ENCODE data around the gene BLTP2.
"Not testable (repeated sequence)": the region's sequence is repeated elsewhere in the genome, so short reads cannot be mapped to it uniquely, and the experiment has no call there.

BLTP2 gene

GRCh38 chr17:28644787-28645575 lies at the start of gene BLTP2:
BLTP2 (minus strand) TSS chr17:28645158; CDS start chr17:28645056, 102 bp downstream.
- DNase-seq, result peak; percentile 91

- no peak for DNase-seq
Measured at GRCh38 chr17:28693869-28694268, 48.9 kb upstream of the BLTP2 start.

GRCh38 chr17:28689011-28689410 lies 44.1 kb upstream of the BLTP2 start:
- no peak for DNase-seq

- no peak for DNase-seq
Measured at GRCh38 chr17:28688481-28688880, 43.5 kb upstream of the BLTP2 start.

- no peak for DNase-seq
Measured at GRCh38 chr17:28686296-28686695, 41.3 kb upstream of the BLTP2 start.

GRCh38 chr17:28685366-28685765 lies 40.4 kb upstream of the BLTP2 start:
- no peak for DNase-seq

- DNase-seq, result no peak
Measured at GRCh38 chr17:28684963-28685362, 40.0 kb upstream of the BLTP2 start.

- no peak for DNase-seq
Measured at GRCh38 chr17:28682655-28683054, 37.7 kb upstream of the BLTP2 start.

GRCh38 chr17:28675980-28676379 lies 31.0 kb upstream of the BLTP2 start:
- no peak for DNase-seq

GRCh38 chr17:28675490-28675889 lies 30.5 kb upstream of the BLTP2 start:
- DNase-seq, result no peak

GRCh38 chr17:28669918-28670317 lies 25.0 kb upstream of the BLTP2 start:
- no peak for DNase-seq

GRCh38 chr17:28667870-28668269 lies 22.9 kb upstream of the BLTP2 start:
- DNase-seq, result no peak

- no peak for DNase-seq
Measured at GRCh38 chr17:28665994-28666393, 21.0 kb upstream of the BLTP2 start.

GRCh38 chr17:28663723-28664122 lies 18.8 kb upstream of the BLTP2 start:
- DNase-seq, result no peak

GRCh38 chr17:28662527-28662829 lies 17.5 kb upstream of the BLTP2 start:
- no peak for DNase-seq

- peak; percentile 73 for DNase-seq
Measured at GRCh38 chr17:28661635-28662526, 16.9 kb upstream of the BLTP2 start, which contains the start of the genes SDF2 and SUPT6H. SDF2 (minus strand) TSS chr17:28661906; CDS start chr17:28661876, 30 bp downstream. SUPT6H (plus strand) TSS chr17:28662205; CDS start chr17:28673402, 11,197 bp downstream.

- DNase-seq, result not testable (repeated sequence)
Measured at GRCh38 chr17:28659497-28659881, 14.5 kb upstream of the BLTP2 start.

- DNase-seq, result not testable (repeated sequence)
Measured at GRCh38 chr17:28658766-28659496, 14.0 kb upstream of the BLTP2 start.

GRCh38 chr17:28658342-28658741 lies 13.4 kb upstream of the BLTP2 start:
- DNase-seq, result not testable (repeated sequence)

GRCh38 chr17:28657756-28658155 lies 12.8 kb upstream of the BLTP2 start:
- DNase-seq, result no peak

- DNase-seq, result no peak
Measured at GRCh38 chr17:28655160-28655559, 10.2 kb upstream of the BLTP2 start.

- DNase-seq, result no peak
Measured at GRCh38 chr17:28648698-28649097, 3.7 kb upstream of the BLTP2 start.

Measured in NCI-H1105 (cell line).